ENCODE results near the gene NSUN2.
A peak's percentile ranks its signal among the peaks of the same experiment; 100 is the strongest.
"Not testable (repeated sequence)": the region's sequence is repeated elsewhere in the genome, so short reads cannot be mapped to it uniquely, and the experiment has no call there.

NSUN2 gene

DNA sequence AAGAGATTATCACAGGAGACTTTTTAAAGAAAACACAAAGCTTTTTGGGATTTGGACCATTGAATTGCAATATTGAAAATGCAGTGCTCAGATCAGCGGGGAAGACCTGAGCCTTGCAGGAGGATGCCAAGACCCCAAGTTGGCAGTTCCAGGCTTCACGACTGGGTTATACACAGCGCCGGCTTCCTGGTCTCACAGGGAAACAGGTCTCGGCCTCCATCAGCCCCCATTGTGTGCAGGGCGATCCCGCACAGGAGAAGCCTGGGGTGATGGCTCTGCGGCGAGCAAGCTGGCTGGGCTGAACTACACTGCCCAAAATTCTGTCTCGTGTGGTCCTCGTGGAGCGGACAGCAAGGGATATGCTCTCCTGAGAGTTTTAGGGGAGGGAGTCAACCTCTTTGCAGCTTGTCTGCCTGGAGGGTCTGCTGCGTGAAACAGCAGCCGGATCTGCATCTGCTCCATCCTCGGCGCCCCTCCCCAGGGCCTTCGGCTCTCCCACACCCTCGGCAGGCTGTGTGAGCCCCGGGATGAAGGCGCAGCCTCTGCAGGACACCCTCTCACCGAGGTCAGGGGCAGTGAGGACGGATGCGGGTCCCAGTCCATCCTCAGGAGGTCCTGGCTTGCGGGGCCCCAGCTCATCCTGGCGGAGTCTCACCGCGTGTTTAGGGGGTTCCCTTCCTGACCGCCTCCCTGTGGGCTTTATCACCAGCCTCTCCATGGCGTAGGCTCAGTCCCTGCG is 60.6 kb downstream of the NSUN2 start:
- no peak for DNase-seq
- Mint-ChIP-seq H3K4me3 (no peak overlapping the region), H3K27ac (no peak overlapping the region), H3K9me3 (no peaks in the 10 kb centered on the region), H3K27me3 (peaks cover 46% of the 10 kb centered on the region), H3K4me1 (no peaks in the 10 kb centered on the region)
- ATAC-seq = peak; percentile 33

DNA sequence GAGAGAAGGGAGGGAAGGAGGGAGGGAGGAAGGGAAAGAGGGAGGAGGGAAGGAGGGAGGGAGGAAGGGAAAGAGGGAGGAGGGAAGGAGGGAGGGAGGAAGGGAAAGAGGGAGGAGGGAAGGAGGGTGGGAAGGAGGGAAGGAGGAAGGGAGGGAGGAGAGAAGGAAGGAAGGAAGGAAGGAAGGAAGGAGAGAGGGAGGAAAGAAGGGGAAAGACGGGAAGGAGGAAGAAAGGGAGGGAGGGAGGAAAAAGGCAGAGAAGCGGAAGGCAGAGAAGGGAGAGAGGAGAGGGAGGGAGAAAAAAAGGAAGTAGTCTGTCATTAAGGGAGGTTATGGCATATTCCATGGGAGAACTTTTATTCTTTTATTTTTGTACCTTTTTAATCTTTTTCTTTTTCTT is 61.2 kb downstream of the NSUN2 start:
- H3K27ac Mint-ChIP-seq, H3K9me3 Mint-ChIP-seq, ATAC-seq, DNase-seq, H3K4me3 Mint-ChIP-seq, H3K4me1 Mint-ChIP-seq: not testable (repeated sequence)
- peaks cover 52% of the 10 kb centered on the region for H3K27me3 Mint-ChIP-seq

DNA sequence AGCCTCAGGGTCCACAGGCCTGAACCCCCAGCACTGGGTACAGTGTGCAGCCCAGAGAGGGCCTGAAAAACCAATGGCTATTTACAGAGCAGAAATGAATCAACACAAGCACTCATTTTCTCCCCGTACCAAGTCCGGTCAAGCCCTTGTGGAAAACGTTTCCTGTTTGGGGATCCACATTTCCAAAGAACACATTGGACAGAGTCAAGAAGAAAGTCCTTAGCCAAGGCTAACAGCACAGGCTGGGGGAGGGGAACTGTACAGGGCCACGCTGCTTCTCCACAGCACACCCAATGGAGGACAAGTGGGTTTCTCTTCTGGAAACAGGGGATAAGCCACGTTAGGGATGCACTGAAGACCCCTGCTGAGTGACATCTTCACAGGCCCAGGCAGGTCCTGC is 62.3 kb downstream of the NSUN2 start:
- Mint-ChIP-seq H3K4me3 (no peak overlapping the region), H3K9me3 (no peaks in the 10 kb centered on the region), H3K27ac (no peak overlapping the region), H3K27me3 (peaks cover 47% of the 10 kb centered on the region), H3K4me1 (no peaks in the 10 kb centered on the region)
- DNase-seq (no peak), ATAC-seq (no peak)

DNA sequence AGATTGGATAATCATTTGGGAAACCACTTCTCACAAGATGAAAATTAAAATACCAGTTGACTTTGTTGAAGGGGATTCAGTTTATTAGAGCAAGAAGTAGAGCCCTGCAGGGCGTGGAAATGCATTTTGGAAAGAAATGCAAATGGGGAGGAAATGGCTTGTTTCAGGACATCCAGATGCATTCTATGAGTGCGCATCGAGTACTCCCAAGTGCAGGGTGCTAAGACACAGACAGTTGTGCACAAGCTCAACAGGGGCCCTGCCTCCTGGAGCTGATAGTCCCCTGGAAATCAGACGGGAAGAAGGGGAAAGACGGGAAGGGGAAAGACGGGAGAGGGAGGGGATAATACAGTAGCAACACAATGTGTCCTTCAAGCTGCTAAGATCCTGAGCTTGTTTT is 64.0 kb downstream of the NSUN2 start:
- ATAC-seq (no peak), DNase-seq (no peak)
- H3K4me3 Mint-ChIP-seq = no peak overlapping the region
- H3K27me3 Mint-ChIP-seq = peaks cover 35% of the 10 kb centered on the region
- no peak overlapping the region for H3K27ac Mint-ChIP-seq
- no peaks in the 10 kb centered on the region for H3K4me1 Mint-ChIP-seq
- no peaks in the 10 kb centered on the region for H3K9me3 Mint-ChIP-seq

DNA sequence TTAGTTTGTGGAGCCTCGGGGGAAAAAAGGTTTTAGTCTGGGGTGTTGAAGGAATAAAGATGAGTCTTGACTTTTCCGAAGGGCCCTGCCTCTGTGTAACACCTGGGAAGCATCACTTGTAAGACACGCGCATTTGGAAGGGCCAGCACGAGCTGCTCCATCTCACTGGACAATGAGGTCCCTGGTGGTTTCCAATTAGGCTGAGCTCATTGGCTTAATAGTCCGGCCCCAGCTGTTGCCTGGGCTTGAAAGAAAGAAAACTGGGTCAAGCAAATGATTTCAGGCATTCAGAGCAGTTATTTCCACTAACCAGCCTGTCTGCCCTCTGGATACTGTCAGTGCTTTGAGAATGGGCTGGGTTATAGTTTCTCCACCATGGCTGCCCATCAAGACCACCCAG is 64.5 kb downstream of the NSUN2 start:
- no peak for ATAC-seq
- Mint-ChIP-seq H3K9me3 (no peaks in the 10 kb centered on the region), H3K4me3 (no peak overlapping the region), H3K27me3 (peaks cover 38% of the 10 kb centered on the region), H3K27ac (no peak overlapping the region), H3K4me1 (no peaks in the 10 kb centered on the region)
- no peak for DNase-seq

DNA sequence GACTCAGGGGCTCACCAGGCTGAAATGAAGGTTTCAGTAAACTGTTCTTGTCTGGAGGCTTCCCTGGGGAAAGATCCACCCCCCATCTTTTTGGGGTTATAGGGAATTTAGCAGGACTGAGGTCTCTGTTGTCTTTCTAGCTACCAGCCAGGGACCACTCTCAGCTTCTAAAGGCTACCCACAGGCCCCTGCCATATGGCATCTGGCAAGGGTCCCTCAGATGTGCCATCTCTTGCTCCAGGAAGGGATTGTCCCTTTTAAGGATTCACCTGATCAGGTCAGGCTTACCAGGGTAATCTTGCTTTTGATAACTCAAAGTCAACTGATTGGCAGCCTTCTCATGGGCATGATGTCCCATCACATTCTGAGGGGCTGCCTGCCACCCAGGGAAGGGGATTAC is 65.0 kb downstream of the NSUN2 start:
- Mint-ChIP-seq H3K27ac (no peak overlapping the region), H3K27me3 (peaks cover 39% of the 10 kb centered on the region), H3K4me1 (no peaks in the 10 kb centered on the region), H3K9me3 (no peaks in the 10 kb centered on the region), H3K4me3 (no peak overlapping the region)
- ATAC-seq (no peak), DNase-seq (no peak)

DNA sequence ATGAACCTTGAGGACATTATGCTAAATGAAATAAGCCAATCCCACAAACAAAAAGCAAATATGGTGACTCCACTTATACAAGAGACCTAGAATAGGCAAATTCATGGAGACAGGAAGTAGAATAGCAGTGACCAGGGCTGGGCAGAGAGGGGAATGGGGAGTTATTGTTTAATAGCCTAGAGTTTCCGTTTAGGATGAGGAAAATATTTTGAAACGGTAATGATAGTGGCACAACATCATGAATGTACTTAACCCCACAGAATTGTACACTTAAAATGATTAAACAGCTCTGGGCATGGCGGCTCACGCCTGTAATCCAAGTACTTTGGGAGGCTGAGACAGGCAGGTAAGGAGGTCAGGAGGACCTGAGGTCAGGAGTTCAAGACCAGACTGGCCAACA is 65.8 kb downstream of the NSUN2 start:
- no peak overlapping the region for H3K27ac Mint-ChIP-seq
- ATAC-seq (no peak), DNase-seq (no peak)
- no peaks in the 10 kb centered on the region for H3K4me1 Mint-ChIP-seq
- no peaks in the 10 kb centered on the region for H3K9me3 Mint-ChIP-seq
- no peak overlapping the region for H3K4me3 Mint-ChIP-seq
- H3K27me3 Mint-ChIP-seq = peaks cover 39% of the 10 kb centered on the region

DNA sequence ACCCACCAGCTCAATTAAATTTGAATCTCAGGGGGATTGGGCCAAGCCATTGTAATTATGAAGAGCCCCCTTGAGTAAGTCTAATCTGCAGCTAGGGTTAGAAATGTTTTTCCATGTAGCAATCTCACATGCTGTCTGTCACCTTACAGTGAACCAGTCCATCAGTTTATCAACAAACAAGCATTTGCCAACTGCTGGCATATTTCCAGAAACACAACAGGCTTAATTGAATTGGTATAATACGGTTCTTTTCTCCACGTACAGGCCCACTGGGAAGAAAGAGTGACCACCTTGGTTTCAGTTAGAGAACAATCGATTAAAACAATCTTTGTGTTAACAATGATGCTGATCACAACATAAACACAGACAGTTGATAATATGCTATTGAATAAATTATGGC is 67.4 kb downstream of the NSUN2 start:
- Mint-ChIP-seq H3K4me1 (no peaks in the 10 kb centered on the region), H3K4me3 (no peak overlapping the region), H3K27ac (no peak overlapping the region), H3K27me3 (peaks cover 44% of the 10 kb centered on the region), H3K9me3 (no peaks in the 10 kb centered on the region)
- ATAC-seq (no peak), DNase-seq (no peak)

DNA sequence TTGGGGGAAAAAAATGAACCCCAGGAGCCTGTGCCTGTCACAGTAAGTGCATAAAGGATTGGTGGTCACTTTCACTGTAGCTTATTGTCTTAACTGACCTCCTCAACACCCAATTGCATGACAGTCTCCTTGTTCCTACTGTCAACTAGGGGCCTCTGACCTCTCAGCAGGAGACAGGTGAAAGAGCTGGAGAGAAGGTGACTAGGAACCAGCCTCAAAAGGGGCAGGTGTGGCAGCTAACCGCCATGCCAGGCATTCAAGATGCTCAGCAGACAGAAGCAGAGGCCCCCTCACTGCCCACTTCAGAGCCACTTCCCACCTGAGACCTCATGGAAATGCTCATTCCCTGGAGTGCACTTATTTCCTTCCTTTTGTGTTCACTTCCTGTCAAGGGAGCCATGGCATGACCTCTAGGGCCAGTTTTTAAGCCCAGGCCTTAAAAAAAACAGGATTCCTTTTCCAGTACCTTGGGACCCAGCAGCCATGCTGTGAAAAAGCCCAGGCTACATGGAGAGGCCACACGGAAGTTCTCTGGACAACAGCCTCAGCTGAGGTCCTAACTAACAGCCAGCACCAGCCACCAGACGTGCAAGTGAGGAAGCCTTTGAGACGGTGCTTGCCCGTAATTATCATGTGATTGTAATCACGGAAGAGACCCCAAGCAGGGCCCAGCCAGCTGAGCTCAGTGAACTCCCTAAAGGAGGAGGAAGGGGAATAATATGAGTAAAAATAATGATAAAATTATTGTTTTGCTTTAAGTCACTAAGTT is 74.9 kb downstream of the NSUN2 start:
- Mint-ChIP-seq H3K9me3 (no peaks in the 10 kb centered on the region), H3K27ac (no peak overlapping the region), H3K4me3 (no peak overlapping the region), H3K4me1 (no peaks in the 10 kb centered on the region), H3K27me3 (peaks cover 37% of the 10 kb centered on the region)
- DNase-seq (no peak), ATAC-seq (no peak)

DNA sequence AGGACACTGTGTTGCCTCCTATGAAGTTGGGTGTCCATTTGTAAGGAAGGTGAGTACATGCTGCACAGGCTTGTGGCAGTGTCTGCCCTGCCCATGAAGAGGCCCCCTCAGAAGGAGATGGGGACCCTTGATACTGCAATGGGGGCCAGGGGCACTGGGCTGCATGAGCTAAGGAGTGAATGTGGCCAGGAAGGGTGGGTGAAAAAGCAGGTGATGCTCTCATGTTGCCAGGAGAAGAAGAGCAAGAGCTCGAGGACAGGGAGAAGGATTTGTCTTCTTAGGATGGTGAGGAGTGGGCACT is 76.1 kb downstream of the NSUN2 start:
- Mint-ChIP-seq H3K4me1 (no peaks in the 10 kb centered on the region), H3K27me3 (peaks cover 37% of the 10 kb centered on the region)

DNA sequence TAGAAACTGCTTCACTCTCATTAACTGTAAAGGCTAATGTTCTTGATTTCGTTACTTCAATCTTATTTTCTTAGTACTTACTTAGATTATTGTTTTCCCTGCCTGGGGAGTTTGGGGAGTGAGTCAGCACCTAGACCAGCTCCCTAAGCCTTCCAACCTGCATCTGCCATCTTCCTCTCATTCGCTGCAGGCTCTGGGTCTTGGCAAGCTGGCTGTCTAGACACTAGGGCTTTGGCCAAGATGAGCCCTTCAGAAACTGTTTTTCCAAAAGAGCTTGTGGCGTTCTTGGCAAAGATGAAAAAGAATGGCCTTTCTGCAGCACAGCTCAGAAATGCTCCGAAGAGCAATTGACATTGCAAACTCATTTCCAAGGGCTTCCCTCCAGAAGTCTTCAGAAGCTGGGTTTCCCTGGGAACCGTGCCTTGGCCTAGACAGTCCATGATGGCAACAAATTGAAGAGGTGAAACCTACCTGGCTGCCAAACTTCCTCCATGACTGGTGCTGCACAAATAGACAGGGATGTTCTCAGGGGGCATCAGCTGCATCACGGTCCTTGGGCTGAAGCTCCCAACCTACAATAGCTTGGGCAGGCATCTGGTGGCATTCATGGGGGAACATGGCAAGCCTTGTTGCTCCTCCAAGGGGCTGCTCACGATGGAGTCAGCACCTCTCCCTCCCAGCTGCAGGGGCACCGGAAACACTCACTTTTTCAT is 76.6 kb downstream of the NSUN2 start:
- ATAC-seq = no peak
- Mint-ChIP-seq H3K4me1 (no peaks in the 10 kb centered on the region), H3K9me3 (no peaks in the 10 kb centered on the region), H3K4me3 (no peak overlapping the region), H3K27ac (no peak overlapping the region), H3K27me3 (peaks cover 34% of the 10 kb centered on the region)
- no peak for DNase-seq

More for the DNA sequence above, 76.1 kb downstream of the NSUN2 start:
- DNase-seq (no peak), ATAC-seq (no peak)
- Mint-ChIP-seq H3K4me3 (no peak overlapping the region), H3K27ac (no peak overlapping the region), H3K9me3 (no peaks in the 10 kb centered on the region)

DNA sequence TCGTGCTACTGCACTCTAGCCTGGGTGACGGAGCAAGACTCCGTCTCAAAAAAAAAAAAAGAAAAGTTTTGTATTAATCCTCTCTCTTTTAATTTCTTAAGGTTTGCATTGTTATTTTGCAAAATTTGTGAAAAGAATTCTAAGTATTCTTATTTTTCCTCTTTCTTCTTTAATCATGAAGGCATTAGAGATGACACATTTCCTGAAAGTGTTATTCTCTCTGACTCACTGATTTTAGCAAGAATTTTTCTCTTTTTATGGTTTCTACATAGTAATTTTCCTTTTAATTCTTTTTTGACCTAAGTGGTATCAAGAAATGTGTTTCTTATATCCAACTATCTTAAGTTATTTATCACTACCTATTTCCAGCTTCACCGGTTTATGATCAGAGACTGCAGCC is 78.0 kb downstream of the NSUN2 start:
- ATAC-seq = no peak
- no peak overlapping the region for H3K27ac Mint-ChIP-seq
- DNase-seq = no peak
- no peaks in the 10 kb centered on the region for H3K4me1 Mint-ChIP-seq
- H3K27me3 Mint-ChIP-seq = peaks cover 29% of the 10 kb centered on the region
- no peak overlapping the region for H3K4me3 Mint-ChIP-seq
- no peaks in the 10 kb centered on the region for H3K9me3 Mint-ChIP-seq

DNA sequence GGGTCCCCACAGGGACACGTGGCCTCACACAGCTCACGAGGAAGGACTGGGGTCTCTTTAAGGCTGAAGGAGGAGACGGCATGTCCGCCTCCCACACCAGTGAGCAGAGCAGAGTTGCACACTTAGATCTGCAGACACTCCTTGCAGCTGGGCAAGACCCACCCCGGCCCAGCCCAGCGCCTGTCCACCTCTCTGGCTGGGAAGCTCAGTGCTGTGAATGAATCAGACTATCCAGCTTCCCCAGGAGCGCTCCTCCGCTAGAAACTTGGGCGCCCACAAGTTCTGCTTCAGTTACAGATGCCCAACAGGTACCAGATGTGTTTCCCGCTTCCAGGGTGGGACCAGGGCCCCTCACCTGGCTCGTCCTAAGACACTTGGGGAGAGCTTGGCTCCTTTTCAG is 78.9 kb downstream of the NSUN2 start:
- peaks cover 29% of the 10 kb centered on the region for H3K27me3 Mint-ChIP-seq
- no peaks in the 10 kb centered on the region for H3K9me3 Mint-ChIP-seq
- no peak for ATAC-seq
- no peak overlapping the region for H3K4me3 Mint-ChIP-seq
- H3K27ac Mint-ChIP-seq = no peak overlapping the region
- H3K4me1 Mint-ChIP-seq = no peaks in the 10 kb centered on the region
- DNase-seq = no peak

DNA sequence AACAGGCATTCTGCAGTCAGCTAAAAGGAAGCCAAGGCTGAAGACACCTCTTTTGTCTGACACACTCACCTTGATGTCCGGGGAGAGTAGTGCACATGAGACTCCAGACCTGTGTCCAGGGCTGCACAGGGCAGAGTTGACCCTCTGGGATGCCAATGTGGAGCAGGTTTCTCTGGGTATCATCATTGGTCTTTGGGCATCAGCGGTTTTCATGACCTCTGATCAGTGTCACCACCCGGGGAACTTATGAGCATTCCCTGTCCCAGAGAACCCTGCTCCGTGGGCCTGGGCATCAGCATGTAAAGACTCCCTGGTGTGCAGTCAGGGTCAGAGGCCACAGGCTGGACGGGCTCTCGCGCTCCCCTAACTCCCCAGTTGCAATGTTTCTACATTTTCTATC is 80.2 kb downstream of the NSUN2 start:
- H3K27ac Mint-ChIP-seq = no peak overlapping the region
- ATAC-seq = no peak
- no peaks in the 10 kb centered on the region for H3K4me1 Mint-ChIP-seq
- H3K4me3 Mint-ChIP-seq = no peak overlapping the region
- H3K27me3 Mint-ChIP-seq = peaks cover 21% of the 10 kb centered on the region
- peaks cover 0 to 6% of the 10 kb centered on the region in 2 donors for H3K9me3 Mint-ChIP-seq
- DNase-seq = no peak

DNA sequence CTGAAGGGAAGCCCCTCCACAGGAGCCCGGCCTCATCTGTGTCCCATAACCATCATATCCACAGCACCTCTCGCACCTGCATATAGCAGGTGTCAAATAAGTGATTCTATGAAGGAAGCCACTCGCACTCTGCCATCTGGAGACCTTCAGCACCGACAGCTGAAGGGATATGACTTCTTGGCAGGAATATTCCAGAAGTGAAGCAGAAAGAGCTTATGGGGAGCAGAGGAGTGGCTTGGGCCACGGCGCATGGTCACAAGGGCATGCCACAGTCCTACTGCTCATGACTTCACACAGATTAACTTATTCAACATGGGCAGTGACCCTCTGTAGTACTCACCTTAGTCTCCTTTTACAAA is 80.9 kb downstream of the NSUN2 start:
- ATAC-seq (no peak), DNase-seq (no peak)
- Mint-ChIP-seq H3K9me3 (peaks cover 0 to 6% of the 10 kb centered on the region in 2 donors), H3K27ac (no peak overlapping the region), H3K4me3 (no peak overlapping the region), H3K4me1 (no peaks in the 10 kb centered on the region), H3K27me3 (peaks cover 17% of the 10 kb centered on the region)

DNA sequence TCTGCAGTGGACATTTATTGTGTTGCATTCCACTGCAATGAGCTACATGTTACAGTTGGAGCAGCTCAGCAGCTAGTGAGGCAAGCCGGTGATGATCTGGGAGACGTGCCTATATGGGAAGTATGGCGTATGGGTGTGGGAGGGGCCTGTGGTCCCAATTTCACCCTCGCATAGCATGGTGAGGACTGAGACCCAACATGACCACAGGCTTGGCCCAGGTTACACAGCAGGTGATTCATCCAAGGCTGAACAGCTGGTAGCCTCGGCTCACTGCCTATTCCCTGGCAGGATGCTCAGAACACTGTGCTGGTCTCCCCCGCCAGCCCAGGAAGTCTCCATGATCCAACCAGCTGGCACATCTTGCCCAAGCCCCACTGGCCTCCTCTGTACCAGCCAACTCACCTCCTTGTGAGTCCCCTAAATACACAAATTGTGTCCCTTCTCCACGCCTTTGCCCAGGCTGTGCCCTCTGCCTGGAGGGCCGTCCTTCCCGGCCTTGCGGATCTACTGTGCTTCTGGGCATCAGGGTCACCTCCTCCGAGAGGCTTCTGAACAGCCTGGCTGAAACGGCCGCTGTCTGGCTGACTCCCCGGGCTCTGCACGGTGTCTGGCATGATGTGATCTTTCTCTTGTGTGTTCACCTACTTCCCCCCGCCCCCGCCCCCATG is 81.4 kb downstream of the NSUN2 start:
- peaks cover 17% of the 10 kb centered on the region for H3K27me3 Mint-ChIP-seq
- no peak overlapping the region for H3K27ac Mint-ChIP-seq
- DNase-seq (no peak), ATAC-seq (no peak)
- H3K9me3 Mint-ChIP-seq = peaks cover 0 to 6% of the 10 kb centered on the region in 2 donors
- H3K4me1 Mint-ChIP-seq = no peaks in the 10 kb centered on the region
- no peak overlapping the region for H3K4me3 Mint-ChIP-seq
